Measurements from ENCODE around the gene NBAS. TPM values are rescaled to one million over a fixed set of nuclear protein-coding genes. Genes with fewer than 3 reads are reported as not detected.

NBAS gene
- total RNA-seq, 1 donor from 2014 or later: 57.6 TPM

- H3K9me3 Mint-ChIP-seq (ENCODE audit: unreplicated experiment): peaks cover 12% of the 10 kb centered on the region
- Histone ChIP-seq H3K27me3 (ENCODE audit: insufficient read depth, low read length) (no peaks in the 10 kb centered on the region), H3K36me3 (ENCODE audit: insufficient read depth, low read length) (no peaks in the 10 kb centered on the region), H3K27ac (ENCODE audit: low read depth, low read length) (no peak overlapping the region), H3K4me2 (ENCODE audit: low read length) (no peak overlapping the region), H3K9me3 (ENCODE audit: insufficient read depth, low read depth, low read length) (no peaks in the 10 kb centered on the region), H2AFZ (ENCODE audit: low read depth, low read length) (no peak overlapping the region), H3K4me1 (ENCODE audit: insufficient read depth, low read length) (no peaks in the 10 kb centered on the region), H3K79me2 (ENCODE audit: insufficient read depth, low read length) (no peaks in the 10 kb centered on the region), H3K9ac (ENCODE audit: low read length) (no peak overlapping the region), H3K4me3 (ENCODE audit: insufficient read depth, low read depth, low read length) (no peak overlapping the region), H4K20me1 (ENCODE audit: insufficient read depth, low read length) (no peaks in the 10 kb centered on the region)
- peaks cover 4% of the 10 kb centered on the region for H3K36me3 Mint-ChIP-seq (ENCODE audit: low read depth, unreplicated experiment)
- FAIRE-seq: no peak
- H3K4me3 Mint-ChIP-seq (ENCODE audit: unreplicated experiment): no peak overlapping the region
- peaks cover 3% of the 10 kb centered on the region for H3K4me1 Mint-ChIP-seq (ENCODE audit: low read depth, unreplicated experiment)
- H3K27ac Mint-ChIP-seq (ENCODE audit: unreplicated experiment): no peak overlapping the region
- no peak for DNase-seq (ENCODE audit: low read depth)
- no peaks in the 10 kb centered on the region for H3K27me3 Mint-ChIP-seq (ENCODE audit: low read depth, unreplicated experiment)
- TF ChIP-seq EZH2 (IDR thresholded peaks at IDR 0.05; ENCODE audit: insufficient read depth, low read length) (no peak), CTCF (IDR thresholded peaks at IDR 0.05; ENCODE audit: insufficient read depth, low read depth, low read length) (no peak)
Measured at GRCh38 chr2:15120631-15121030, 440.5 kb downstream of the NBAS start.

- FAIRE-seq (no peak), DNase-seq (ENCODE audit: low read depth) (no peak)
- H3K27ac Mint-ChIP-seq (ENCODE audit: unreplicated experiment): no peak overlapping the region
- no peak overlapping the region for H3K4me2 ChIP-seq (ENCODE audit: low read length)
- no peaks in the 10 kb centered on the region for H3K4me1 ChIP-seq (ENCODE audit: insufficient read depth, low read length)
- H3K9me3 ChIP-seq (ENCODE audit: insufficient read depth, low read depth, low read length): no peaks in the 10 kb centered on the region
- no peak overlapping the region for H3K27ac ChIP-seq (ENCODE audit: low read depth, low read length)
- no peaks in the 10 kb centered on the region for H3K27me3 ChIP-seq (ENCODE audit: insufficient read depth, low read length)
- H3K4me1 Mint-ChIP-seq (ENCODE audit: low read depth, unreplicated experiment): peaks cover 3% of the 10 kb centered on the region
- H3K9ac ChIP-seq (ENCODE audit: low read length): no peak overlapping the region
- no peak overlapping the region for H2AFZ ChIP-seq (ENCODE audit: low read depth, low read length)
- H3K36me3 ChIP-seq (ENCODE audit: insufficient read depth, low read length): no peaks in the 10 kb centered on the region
- H3K4me3 Mint-ChIP-seq (ENCODE audit: unreplicated experiment): no peak overlapping the region
- H4K20me1 ChIP-seq (ENCODE audit: insufficient read depth, low read length): no peaks in the 10 kb centered on the region
- H3K79me2 ChIP-seq (ENCODE audit: insufficient read depth, low read length): no peaks in the 10 kb centered on the region
- H3K36me3 Mint-ChIP-seq (ENCODE audit: low read depth, unreplicated experiment): peaks cover 4% of the 10 kb centered on the region
- peaks cover 12% of the 10 kb centered on the region for H3K9me3 Mint-ChIP-seq (ENCODE audit: unreplicated experiment)
- H3K27me3 Mint-ChIP-seq (ENCODE audit: low read depth, unreplicated experiment): no peaks in the 10 kb centered on the region
- TF ChIP-seq CTCF (IDR thresholded peaks at IDR 0.05; ENCODE audit: insufficient read depth, low read depth, low read length): no peak
- no peak for TF ChIP-seq EZH2 (IDR thresholded peaks at IDR 0.05; ENCODE audit: insufficient read depth, low read length)
- H3K4me3 ChIP-seq (ENCODE audit: insufficient read depth, low read depth, low read length): no peak overlapping the region
Measured at GRCh38 chr2:15119722-15120175, 441.4 kb downstream of the NBAS start.

GRCh38 chr2:15117409-15118050 lies 443.6 kb downstream of the NBAS start:
- no peak overlapping the region for H3K4me2 ChIP-seq (ENCODE audit: low read length)
- Mint-ChIP-seq H3K27ac (ENCODE audit: unreplicated experiment) (no peak overlapping the region), H3K27me3 (ENCODE audit: low read depth, unreplicated experiment) (no peaks in the 10 kb centered on the region), H3K4me3 (ENCODE audit: unreplicated experiment) (no peak overlapping the region), H3K9me3 (ENCODE audit: unreplicated experiment) (peaks cover 8% of the 10 kb centered on the region), H3K4me1 (ENCODE audit: low read depth, unreplicated experiment) (peaks cover 3% of the 10 kb centered on the region), H3K36me3 (ENCODE audit: low read depth, unreplicated experiment) (peaks cover 4% of the 10 kb centered on the region)
- no peaks in the 10 kb centered on the region for H4K20me1 ChIP-seq (ENCODE audit: insufficient read depth, low read length)
- no peaks in the 10 kb centered on the region for H3K4me1 ChIP-seq (ENCODE audit: insufficient read depth, low read length)
- no peak overlapping the region for H3K4me3 ChIP-seq (ENCODE audit: insufficient read depth, low read depth, low read length)
- FAIRE-seq (no peak), DNase-seq (ENCODE audit: low read depth) (no peak)
- no peaks in the 10 kb centered on the region for H3K79me2 ChIP-seq (ENCODE audit: insufficient read depth, low read length)
- no peak overlapping the region for H3K9ac ChIP-seq (ENCODE audit: low read length)
- H3K27me3 ChIP-seq (ENCODE audit: insufficient read depth, low read length): no peaks in the 10 kb centered on the region
- no peaks in the 10 kb centered on the region for H3K36me3 ChIP-seq (ENCODE audit: insufficient read depth, low read length)
- H3K9me3 ChIP-seq (ENCODE audit: insufficient read depth, low read depth, low read length): no peaks in the 10 kb centered on the region
- no peak overlapping the region for H3K27ac ChIP-seq (ENCODE audit: low read depth, low read length)
- TF ChIP-seq EZH2 (IDR thresholded peaks at IDR 0.05; ENCODE audit: insufficient read depth, low read length): no peak
- no peak for TF ChIP-seq CTCF (IDR thresholded peaks at IDR 0.05; ENCODE audit: insufficient read depth, low read depth, low read length)
- H2AFZ ChIP-seq (ENCODE audit: low read depth, low read length): no peak overlapping the region

Data from astrocyte (in vitro differentiated cells and primary cell).